NOMO-1 (cell line): Measurements from ENCODE around the gene SPATA16.
"Not testable (repeated sequence)": the region's sequence is repeated elsewhere in the genome, so short reads cannot be mapped to it uniquely, and the experiment has no call there.

Experiments
- DNase-seq, 2 experiments: peaks; one replicate each; lab custom pipeline; 2025; ENCODE audit not compliant: unreplicated experiment in 2 of 2; lab: John Stamatoyannopoulos, UW

Gene SPATA16

DNA sequence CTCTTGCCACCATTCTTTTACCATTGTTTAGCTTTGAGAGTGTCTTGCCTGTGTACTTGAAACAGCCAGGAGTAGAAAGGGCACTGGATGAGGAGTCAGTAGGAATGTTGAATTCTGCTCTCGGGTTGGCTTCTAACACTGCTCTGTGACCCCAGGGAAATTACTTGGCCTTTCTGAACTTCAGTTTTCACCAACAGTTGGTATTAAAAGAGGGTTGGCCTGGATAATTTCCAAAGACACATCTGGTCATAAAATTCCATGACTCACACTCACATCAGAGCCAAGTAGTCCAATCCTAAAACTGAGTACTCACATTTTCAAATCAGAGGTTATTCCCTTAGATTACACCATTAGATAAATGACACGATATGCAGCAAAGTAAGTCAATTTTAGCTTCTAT is 248.9 kb downstream of the SPATA16 start:
- no peak for DNase-seq

DNA sequence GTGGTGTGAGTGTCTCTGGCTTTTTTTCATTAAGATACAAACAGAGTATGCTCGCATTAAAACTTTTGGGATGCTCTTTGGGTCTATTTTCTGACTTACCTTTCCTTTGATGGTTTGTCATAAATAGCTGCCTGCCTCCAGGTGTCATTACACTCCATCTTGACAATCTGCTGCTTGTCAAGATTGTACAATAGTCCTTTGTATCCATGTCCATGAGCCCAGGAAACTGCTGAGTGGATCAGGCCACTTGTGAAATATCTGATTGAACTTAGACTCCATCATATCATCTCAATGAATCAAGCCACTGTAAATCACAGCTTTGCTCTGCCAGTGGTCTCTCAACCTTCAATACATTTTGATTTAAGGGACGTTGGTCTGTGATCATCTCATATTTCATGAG is 255.3 kb downstream of the SPATA16 start:
- no peak for DNase-seq

DNA sequence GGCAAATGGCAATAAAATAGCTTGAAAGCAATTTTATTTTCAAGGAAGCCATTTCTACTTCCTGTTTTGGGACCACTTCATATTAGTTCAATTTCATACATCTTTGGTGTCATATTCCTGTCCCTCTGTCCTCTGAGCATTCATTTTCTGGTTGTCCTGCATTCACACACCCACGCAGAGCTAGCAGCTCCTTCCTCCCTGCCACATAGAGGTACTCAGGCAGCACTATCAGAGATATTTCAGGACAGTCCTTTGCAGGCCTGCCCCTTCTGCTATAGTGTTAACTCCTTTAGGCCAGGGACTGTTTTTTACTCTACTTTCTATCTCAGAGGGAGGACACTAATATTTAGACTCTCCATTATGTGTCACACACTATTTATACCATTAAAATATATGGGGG is 258.5 kb downstream of the SPATA16 start:
- DNase-seq, result no peak

DNA sequence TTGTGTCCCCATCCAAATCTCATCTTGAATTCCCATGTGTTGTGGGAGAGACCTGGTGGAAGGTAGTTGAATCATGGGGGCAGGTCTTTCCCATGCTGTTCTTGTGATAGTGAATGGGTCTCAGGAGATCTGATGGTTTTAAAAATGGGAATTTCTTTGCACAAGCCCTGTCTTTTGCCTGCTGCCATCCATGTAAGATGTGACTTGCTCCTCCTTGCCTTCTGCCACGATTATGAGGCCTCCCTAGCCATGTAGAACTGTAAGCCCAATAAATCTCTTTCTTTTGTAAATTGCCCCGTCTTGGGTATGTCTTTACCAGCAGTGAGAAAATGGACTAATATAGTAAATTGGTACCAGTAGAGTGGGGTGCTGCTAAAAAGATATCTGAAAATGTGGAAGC is 261.7 kb downstream of the SPATA16 start:
- not testable (repeated sequence) for DNase-seq

DNA sequence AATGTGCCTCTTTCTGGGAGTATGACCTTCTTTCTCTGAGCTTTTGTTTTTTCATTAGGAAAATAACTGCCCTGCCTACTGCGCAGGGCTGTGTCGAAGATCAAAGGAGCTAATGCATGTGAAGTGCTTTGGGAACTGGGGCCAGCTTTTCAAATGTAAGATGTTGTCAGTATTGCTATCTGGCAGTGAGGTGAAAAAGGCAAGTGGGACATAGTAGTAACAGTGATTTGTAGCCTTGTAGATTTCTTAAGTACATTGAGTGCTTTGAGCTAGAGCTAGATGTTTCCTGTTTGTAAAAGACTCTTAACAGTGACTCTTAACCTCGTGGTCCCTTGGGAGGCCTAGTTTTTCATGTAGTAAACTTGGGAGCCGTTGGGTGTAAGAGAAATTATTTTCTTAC is 264.0 kb downstream of the SPATA16 start:
- no peak for DNase-seq

DNA sequence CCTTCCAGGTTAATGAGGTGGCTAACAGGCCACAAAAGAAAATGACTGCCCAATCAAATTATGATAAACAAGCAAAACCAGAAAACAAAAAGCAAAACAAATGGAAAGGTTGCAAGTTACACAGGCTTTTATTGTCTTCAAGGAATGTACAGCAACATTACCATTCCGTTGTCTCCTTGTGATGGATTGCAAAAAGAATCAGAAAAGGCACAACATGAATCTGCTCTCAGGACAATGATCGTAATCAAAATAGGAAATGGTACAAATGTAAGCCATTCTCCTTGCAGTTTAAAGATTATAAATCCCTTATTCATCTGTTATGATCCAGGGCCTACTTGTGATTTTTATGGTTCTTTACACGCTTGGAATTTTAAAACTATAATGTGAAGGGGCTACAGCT is 264.7 kb downstream of the SPATA16 start:
- DNase-seq, result no peak

DNA sequence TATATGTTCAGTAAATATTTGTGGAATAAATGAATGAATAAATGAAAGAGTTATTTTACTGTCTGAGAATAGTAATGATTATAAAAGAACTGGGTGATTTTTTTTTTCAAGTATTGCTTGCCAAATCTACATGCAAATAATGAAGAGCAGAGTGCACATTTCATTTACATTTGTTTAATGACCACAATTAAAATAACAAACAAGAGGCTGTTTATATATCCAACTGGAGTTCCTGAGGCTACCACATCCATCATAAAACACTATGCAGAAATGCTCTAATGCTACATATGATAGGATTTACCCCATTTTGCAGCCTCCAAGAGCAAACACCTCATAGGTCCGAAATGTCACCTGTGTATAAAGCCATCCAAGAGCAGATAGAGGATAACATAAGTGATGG is 266.0 kb downstream of the SPATA16 start:
- no peak for DNase-seq

DNA sequence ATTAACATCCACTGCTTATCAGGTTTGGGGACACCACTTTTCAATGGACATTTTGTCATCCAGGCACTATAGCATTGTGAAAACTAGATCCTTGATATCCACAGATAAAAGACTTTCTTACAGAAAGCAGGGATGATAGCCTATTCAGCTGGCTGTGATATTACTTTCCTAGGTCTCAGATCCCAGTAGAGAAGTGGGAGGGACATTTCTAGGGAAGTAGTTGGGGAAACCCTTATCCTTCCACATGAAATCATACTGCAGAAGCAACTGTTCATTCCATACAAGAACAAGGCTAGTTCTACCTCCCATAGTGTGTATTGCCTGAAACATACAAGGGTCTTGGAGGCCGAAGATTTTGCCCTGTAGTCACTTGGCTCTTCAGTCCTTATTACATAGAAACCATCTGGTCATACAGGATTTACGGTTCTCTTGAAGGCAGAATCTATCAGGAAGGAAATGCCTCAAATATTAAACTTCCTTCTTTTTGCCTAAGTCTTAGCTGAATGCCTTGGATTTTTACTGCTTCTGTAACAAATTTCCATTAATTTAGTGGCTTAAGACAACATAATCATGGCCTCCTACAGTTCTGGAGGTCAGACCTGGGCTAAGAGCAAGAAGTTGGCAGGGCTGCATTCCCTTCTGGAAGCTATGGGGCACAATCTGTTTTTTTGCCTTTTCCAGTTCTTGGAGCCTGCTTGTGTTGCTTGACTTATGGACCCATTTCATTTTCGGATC is 271.1 kb downstream of the SPATA16 start:
- DNase-seq, result no peak

DNA sequence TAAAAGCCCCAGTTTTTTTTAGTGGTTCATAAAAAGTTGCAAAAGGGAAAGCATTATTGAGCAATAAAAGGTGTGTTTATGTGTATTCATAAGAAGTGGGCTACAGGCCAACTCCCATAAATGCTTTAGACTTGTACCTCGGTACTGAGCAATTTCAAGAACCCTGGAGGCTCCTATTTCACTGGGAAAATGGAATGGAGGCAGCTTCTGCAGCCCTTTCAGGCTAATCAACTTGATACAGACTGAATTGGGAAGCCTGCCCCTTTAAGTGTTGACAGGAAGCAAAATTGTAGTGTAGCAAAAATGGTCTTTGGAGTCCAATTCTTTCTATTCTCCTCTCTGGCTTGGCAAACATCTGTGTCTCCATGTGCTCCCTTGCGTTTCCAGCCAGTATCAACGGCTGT is 271.7 kb downstream of the SPATA16 start:
- no peak for DNase-seq

DNA sequence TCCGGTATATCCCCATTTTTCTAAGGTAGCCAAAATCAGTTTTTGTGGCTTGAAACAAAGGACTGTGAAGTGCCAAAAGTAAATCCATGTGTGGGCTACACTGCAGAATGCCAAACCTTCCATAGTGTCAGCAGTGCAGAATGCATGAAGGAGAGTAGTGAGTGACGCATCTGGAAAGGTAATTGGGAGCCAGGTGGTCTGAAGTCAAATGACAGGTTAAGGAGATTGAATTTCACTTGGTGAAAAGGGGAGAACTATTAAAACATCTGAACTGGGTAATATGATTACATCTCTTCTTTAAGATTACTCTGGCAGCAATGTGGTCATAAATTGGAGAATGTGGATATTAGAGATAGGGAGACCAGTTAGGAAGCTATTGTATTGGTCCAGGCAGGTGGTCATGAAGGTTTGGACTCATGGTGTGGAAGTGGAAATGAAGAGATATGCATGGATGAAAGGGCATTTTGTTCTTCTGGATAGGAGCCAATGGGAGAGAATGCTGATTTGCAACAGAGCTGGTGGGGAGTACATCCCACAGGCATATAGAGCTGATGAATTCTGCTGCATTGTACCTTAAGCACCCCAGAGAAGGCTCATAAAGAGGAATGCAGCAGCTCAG is 272.3 kb downstream of the SPATA16 start:
- no peak for DNase-seq

DNA sequence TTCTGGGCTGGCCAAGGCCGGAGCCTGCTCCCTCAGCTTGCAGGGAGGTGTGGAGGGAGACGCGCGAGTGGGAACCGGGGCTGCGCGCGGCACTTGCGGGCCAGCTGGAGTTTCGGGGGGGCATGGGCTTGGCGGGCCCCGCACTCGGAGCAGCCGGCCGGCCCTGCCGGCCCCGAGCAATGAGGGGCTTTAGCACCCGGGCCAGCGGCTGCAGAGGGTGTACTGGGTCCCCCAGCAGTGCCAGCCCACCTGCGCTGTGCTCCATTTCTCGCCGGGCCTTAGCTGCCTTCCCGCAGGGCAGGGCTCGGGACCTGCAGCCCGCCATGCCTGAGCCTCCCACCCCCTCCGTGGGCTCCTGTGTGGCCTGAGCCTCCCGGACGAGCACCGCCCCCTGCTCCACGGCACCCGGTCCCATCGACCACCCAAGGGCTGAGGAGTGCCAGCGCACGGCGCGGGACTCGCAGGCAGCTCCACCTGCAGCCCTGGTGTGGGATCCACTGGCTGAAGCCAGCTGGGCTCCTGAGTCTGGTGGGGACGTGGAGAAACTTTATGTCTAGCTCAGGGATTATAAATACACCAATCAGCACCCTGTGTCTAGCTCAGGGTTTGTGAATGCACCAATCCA is 274.2 kb downstream of the SPATA16 start:
- DNase-seq, result not testable (repeated sequence)

DNA sequence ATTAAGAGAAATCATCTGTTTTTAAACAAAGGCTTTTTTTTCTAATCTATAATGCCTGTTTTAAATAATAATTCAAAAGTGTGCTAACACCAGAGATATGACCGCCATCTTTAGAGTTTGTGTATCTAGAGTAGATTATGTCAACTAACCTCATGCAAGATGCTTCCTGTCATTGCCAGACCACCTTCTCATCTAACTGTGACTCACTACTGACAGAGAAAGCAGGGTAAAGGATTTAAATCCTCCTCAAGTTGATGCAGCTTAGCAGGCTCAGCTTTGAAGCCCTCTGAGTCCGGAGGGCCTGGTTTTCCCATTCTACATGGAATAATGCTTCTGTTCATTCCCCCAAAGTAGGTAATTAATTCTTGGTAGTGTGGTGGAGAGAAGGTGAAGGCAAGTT is 282.0 kb downstream of the SPATA16 start:
- DNase-seq, result no peak

DNA sequence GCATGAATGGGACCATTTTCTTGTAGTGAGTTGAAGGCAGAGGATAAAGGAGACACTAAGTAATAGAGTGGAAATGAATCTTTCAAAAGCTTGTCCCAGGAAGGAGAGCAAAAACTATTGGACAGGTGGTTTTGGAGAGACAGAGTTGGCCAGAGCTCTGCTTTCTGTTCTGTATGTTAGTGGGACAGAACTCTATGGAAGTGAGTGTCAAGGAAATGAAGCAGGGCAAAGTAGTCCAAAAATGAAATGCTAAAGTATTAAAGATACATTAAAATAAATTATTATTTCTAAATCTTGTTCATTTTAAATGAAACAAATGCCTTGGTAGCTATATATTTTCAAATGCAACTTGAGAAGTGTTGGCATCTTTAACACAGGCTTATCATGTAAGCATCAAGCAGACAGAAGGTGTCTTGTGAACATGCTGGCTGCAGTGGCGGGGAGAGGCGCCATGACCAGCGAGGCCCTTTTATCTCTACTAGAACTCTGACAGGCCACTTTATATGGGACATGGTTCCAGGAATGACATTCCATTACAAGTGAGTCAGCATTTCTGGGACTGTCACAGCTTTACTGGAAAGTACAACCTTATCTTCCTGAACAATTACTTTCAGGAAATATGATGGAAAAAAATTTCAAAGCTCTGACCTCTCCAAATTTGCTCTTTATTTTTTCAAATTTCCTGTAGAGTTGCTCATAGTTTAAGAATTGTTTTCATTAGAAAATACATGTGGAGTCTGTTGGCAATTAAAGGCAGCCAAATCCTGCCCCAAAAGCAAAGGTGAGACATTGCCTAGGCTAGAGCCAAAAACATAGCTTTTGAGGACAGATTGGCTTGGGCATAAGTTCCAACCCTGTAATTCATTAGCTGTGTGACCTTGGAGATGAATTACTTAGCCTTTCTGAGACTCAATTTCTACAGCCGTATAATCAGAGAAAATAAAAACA is 284.0 kb downstream of the SPATA16 start:
- DNase-seq, result no peak

DNA sequence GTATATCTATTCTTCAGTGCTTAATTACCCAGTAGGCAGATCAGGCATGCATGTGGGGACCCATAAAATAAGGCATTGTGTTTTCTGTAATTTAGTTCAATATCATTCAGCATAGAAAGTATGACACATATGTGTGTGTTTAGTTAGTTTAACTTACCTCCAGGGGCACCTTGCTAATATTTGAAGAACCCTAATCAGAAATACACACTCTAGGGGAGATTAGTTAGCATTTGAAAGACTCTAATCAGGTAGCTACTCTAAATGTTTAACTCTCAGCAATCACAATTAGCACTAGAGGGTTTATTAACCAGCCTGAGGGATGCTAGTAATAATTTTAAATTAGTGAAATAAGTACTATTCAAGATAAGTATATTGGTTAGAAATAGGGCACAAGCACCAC is 286.0 kb downstream of the SPATA16 start:
- DNase-seq, result no peak

DNA sequence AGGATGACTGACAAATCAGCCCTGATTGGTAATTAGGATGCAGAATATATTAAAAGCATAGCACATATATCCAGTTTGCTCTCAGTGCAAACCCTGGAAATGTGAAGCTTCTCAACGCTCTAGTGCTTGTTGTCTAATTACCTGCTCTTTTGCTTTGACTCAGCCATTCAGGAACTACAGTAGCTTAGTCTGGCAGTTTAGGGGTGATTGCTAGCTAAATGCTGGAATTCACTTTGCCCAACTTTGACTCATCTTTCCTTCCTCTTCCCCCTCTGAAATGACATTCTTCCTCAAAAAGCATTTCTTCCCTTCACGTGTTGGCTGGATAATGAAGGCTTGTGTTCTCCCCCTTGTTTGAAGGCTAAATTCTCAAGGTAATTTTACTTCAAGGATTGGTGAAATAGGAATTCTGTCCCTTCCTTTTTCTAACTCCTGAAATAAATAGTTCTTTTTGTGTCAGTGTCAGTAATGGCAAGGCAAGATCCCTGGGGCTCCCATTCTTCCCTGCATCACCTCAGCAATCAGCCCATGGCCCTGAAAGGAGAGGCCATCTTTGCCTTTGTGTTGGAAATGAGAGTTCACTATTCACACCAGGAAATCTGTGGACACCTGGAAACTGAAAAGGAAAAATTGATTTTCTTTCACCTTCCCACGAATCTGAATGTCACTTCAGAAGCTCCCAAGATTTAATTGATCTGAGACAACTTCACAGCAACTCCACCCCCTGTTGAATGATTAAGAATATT is 286.9 kb downstream of the SPATA16 start:
- no peak for DNase-seq

DNA sequence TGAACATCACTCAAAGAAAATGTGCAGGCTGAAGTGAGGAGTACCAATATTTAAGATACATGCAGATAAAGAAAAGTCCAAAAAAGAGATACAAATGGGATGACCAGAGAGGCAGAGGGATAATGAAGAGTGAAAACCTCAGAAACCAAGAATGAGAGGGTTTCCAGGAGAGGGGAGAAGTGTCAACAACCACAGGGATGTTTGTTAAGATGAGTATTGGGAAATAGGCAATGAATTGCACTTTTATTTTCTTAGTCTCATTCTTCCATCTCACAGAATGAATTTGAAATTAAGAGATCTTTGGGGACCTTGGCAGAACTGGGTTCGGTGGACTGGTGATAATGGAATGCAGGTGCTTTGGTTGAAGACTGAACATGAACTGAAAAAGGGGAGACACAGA is 288.0 kb downstream of the SPATA16 start:
- DNase-seq, result no peak

DNA sequence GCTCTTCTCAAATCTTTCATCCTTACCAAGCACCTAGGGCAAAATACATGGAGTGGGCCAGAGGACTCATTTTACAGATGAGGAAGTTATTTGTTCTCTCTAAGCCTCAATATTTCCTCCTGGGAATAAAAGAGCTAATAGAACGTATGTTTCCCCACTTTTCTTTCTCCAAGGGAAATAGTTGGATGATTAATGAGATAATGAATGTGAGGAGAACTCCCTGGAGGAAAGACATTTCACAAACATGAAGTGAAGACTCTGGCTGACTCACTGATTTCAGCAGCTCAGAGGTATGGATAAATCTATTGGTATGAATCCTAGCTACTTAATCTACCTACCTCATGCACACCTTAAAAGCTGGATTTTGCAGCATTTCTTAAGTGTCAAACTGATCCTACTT is 292.1 kb downstream of the SPATA16 start:
- no peak for DNase-seq

DNA sequence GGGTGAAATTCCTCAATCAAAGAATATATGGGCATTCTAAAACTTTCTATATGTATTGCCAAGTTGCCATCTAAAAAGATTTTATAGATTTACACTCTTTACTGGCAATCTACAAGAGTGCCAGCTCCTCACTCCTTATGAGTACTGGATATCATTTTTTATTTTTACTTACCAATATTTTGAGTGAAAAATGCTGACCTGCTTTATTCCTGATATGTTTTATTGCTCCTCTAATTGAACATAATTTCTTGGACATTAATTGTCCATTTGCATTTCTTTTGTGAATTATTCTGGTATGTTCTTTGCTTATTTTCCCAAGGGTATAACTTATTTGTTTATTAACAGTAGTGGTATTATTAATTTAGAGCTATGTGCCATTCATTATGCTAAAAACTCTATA is 293.7 kb downstream of the SPATA16 start:
- DNase-seq, result no peak

DNA sequence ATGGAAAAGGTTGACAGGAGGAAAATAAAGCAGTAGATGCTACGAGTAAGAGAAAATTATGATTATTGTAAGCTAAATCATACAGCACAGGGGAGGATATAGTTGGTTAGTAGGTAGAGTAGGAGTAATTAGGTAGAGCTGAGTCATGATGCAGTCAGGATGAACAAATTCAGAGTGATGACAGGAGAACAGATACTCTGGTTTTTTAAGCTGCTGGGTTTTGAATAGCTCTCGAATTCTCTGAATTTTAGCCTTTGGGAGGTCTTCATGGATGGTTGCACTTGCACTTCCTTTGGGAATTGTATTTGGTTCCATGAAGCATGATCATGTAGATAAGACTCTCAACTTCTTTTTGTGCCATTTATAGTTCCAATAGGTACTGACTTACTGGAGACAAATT is 294.3 kb downstream of the SPATA16 start:
- no peak for DNase-seq

DNA sequence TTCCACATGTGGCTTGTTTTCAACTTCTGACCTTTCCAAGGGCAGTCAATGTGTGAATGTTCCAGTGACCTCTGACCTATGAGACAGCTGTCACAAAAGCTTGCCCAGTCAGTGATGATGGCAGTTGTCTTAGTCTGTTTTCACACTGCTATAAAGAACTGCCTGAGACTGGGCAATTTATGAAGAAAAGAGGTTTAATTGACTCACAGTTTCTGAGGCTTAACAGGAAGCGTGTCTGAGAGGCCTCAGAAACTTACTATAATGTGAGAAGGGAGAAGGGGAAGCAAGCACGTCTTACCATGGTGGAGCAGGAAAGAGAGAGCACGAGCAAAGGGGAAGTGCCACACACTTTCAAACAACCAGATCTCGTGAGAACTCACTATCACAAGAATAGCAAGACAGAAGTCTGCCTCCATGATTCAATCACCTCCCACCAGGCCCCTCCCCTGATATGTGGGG is 294.9 kb downstream of the SPATA16 start:
- DNase-seq, result peak; percentile 41 to 67
